ENCODE data around the gene DNAJC18. TPM values are rescaled to one million over a fixed set of nuclear protein-coding genes. Genes with fewer than 3 reads are reported as not detected.

The DNAJC18 gene
- total and polyA plus RNA-seq, 5 donors, result 5.6 to 24.9 (median 14.8) TPM

DNA sequence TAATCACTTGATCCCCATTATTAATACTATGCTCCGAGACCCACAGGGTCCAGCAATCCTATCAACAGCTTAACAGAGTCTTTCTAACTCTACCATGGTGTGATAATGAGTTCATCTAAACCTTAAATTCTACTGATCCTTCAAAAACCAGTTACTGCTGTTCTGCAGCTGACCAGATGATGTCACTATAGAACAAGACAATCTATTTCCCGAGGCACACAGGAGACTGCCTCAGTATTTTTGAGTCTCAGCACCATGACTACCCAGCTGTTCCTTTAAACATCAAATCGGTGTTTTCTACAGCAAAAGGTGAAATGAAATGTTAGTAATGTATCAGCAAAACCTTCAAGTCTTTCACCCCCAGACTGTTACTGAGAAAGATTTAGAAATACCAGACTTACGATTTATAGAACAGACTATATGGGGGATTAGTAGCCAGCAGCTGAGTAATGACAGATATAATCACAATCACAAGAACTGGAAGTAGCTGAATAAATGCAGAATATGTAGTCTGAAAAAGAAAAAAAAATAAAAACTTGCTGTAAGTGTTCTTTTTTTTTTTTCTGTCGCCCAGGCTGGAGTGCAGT is 16.9 kb downstream of the DNAJC18 start:
- H3K27me3 ChIP-seq (ENCODE audit: control insufficient read depth, insufficient read depth), result no peaks in the 10 kb centered on the region
- ATAC-seq (peak; percentile 35 to 58), DNase-seq (no peak)
- H3K9me3 ChIP-seq (ENCODE audit: control insufficient read depth, low read length), result no peaks in the 10 kb centered on the region
- peaks cover 3% of the 10 kb centered on the region for H3K4me1 ChIP-seq (ENCODE audit: control insufficient read depth, insufficient read depth, low read length)
- WGBS, result 43% methylated on average over 5 of the region's 5 CpGs
- no peak overlapping the region for H3K27ac ChIP-seq (ENCODE audit: low read length)
- no peak overlapping the region for H3K4me3 ChIP-seq (ENCODE audit: low read length)
- intact Hi-C loops (cut with DNase I), result loop anchor here (1.0 to 10.0 kb wide), 4 partner anchors 90 to 192 kb away; no protein-coding TSS in a partner anchor

DNA sequence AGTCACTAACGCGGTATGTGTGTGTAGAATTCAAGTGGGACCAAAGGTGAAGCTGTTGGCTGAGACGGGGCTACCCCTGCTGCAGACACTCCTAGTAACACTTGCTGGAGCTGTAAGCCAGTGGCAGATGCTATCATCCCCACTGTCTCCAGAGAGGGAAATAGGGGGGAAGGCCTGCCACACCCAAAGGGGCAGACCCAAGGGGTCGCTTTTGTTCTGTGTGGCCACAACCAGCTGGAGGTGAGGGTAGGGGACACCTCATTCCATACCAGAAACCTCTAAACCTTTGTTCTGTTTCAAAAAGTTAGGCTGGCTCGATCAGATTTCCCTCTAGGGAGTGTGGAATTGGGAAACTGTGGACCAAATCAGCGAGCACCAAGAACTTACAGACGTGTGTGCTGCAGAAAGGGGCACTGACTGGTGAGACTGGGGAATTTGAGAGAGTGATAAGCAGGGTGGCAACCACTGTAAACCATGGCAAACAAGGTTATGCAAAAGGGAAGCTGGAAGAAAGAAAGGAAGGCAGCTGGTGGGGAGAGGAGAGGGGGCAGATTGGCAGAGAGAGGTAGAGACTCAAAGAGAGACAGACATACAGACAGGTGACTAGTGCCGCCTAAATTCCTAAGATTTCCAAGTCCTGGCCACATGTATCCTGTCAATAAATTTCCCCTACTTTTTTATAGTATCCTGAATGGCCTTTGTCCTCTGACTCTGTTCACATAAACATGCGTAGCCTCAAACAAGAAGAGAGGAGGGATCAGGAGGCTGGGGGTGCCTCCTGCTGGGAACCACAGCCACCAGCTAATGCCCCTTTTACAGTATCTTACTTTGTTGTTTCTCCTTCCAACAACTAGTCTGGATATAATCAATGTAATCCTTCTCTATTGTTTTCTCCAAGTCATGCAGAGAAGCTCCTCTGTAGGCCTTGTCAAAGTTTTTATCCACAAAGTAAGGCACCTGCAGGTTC is 19.8 kb downstream of the DNAJC18 start:
- H3K4me1 ChIP-seq (ENCODE audit: control insufficient read depth, insufficient read depth, low read length), result peaks cover 12% of the 10 kb centered on the region
- no peaks in the 10 kb centered on the region for H3K27me3 ChIP-seq (ENCODE audit: control insufficient read depth, insufficient read depth)
- DNase-seq (no peak), ATAC-seq (peak; percentile 38 to 46)
- WGBS, result 53% methylated on average over 9 of the region's 9 CpGs
- H3K9me3 ChIP-seq (ENCODE audit: control insufficient read depth, low read length), result no peaks in the 10 kb centered on the region
- intact Hi-C loops (cut with DNase I), result loop anchor here in 3 of 4 donors (5.0 to 10.0 kb wide), 3 partner anchors 93 to 345 kb away; no protein-coding TSS in a partner anchor
- H3K27ac ChIP-seq (ENCODE audit: low read length), result peak overlapping the region; percentile 91
- H3K4me3 ChIP-seq (ENCODE audit: low read length), result no peak overlapping the region

DNA sequence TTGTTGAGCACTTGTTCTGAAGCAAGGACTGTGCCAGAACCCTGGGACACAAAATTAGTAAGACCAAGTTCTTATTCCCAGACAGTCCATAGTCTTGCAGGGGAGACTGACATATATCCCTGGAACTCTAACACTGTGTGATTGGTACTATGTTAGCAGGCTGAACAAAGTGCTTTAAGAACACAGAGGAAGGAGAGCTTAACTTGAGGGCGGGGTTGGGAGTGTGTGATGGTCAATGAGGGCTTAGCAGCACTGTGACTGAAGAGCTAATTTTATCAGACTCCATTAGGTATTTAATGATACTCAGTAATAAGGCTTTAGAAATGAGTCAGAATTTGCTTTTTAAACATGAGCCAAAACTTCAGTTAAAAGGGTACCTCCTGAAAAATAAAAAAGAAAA is 20.5 kb downstream of the DNAJC18 start:
- intact Hi-C loops (cut with DNase I), result loop anchor here in 1 of 4 donors (10.0 kb wide), 1 partner anchor 346 kb away; no protein-coding TSS in a partner anchor
- H3K27ac ChIP-seq (ENCODE audit: low read length), result peak overlapping the region; percentile 90
- WGBS, result 69% methylated on average over 1 of the region's 1 CpG
- no peak overlapping the region for H3K4me3 ChIP-seq (ENCODE audit: low read length)
- no peaks in the 10 kb centered on the region for H3K9me3 ChIP-seq (ENCODE audit: control insufficient read depth, low read length)
- no peak for DNase-seq
- peak; percentile 55 to 64 for ATAC-seq
- H3K4me1 ChIP-seq (ENCODE audit: control insufficient read depth, insufficient read depth, low read length), result peaks cover 12% of the 10 kb centered on the region
- H3K27me3 ChIP-seq (ENCODE audit: control insufficient read depth, insufficient read depth), result no peaks in the 10 kb centered on the region

DNA sequence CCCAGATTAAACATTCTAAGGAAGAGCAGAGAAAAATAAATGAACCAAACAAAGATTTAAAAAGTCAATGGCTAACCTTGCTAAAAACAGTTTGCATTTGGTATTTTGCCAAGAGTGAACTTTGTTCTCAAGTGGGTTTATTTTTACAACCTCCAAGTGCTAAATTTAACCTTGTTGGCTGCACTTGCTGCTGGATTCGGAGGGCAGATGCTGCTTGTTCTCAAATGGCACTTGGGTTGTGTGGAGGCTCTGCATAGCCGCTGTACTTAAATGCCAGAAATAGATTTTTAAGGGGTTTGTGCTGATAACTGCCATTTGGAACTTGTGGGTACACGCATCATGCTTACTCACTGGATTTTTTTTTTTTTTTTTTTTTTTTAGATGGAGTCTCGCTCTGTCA is 22.1 kb downstream of the DNAJC18 start:
- H3K4me3 ChIP-seq (ENCODE audit: low read length), result no peak overlapping the region
- intact Hi-C loops (cut with DNase I), result loop anchor here in 1 of 4 donors (10.0 kb wide), 1 partner anchor 348 kb away; no protein-coding TSS in a partner anchor
- WGBS, result 44% methylated on average over 4 of the region's 4 CpGs
- no peaks in the 10 kb centered on the region for H3K27me3 ChIP-seq (ENCODE audit: control insufficient read depth, insufficient read depth)
- ATAC-seq (peak; percentile 63 to 66), DNase-seq (peak in 2 of 3 donors; percentile 44 to 69)
- H3K27ac ChIP-seq (ENCODE audit: low read length), result no peak overlapping the region
- H3K4me1 ChIP-seq (ENCODE audit: control insufficient read depth, insufficient read depth, low read length), result peaks cover 12% of the 10 kb centered on the region
- H3K9me3 ChIP-seq (ENCODE audit: control insufficient read depth, low read length), result no peaks in the 10 kb centered on the region

DNA sequence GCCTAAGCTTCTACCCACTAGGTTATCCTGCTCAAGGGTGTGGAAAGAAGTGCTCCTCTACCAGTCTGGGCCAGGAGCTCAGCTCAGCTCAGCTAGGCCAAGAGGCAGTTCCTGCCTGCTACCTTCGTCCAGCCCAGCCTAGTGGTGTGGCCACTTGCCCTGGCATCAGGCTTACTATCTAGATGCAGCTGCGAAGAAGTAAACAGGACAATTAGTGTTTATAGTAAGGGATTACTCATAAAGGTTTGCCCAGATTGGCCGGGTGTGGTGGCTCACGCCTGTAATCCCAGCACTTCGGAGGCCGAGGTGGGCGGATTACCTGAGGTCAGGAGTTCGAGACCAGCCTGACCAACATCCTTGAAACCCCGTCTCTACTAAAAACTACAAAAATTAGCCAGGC is 22.7 kb downstream of the DNAJC18 start:
- WGBS, result 73% methylated on average over 9 of the region's 9 CpGs
- H3K27me3 ChIP-seq (ENCODE audit: control insufficient read depth, insufficient read depth), result no peaks in the 10 kb centered on the region
- intact Hi-C loops (cut with DNase I), result loop anchor here in 1 of 4 donors (10.0 kb wide), 1 partner anchor 348 kb away; no protein-coding TSS in a partner anchor
- H3K4me1 ChIP-seq (ENCODE audit: control insufficient read depth, insufficient read depth, low read length), result peaks cover 12% of the 10 kb centered on the region
- no peaks in the 10 kb centered on the region for H3K9me3 ChIP-seq (ENCODE audit: control insufficient read depth, low read length)
- peak overlapping the region; percentile 64 for H3K27ac ChIP-seq (ENCODE audit: low read length)
- no peak overlapping the region for H3K4me3 ChIP-seq (ENCODE audit: low read length)
- DNase-seq (no peak), ATAC-seq (peak; percentile 3 to 8)

DNA sequence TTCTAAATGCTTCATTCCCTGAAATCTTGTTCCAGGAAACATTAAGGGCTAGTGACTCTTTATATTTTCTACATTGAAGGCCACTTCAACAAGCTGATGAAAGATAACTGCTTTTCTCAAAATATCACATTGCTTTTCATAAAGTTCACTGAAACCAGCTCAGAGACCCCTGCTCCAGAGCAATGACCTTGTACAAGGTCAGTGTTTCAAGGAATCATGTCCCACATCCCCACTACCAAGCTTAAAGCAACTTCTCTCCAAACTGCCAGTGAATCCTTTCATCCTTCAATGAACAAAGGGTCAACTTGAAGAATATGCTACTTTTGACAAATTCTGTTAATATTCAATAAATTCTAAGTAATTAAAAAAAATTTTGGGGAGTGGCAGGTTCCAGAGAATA is 23.5 kb downstream of the DNAJC18 start:
- H3K4me3 ChIP-seq (ENCODE audit: low read length), result no peak overlapping the region
- no peaks in the 10 kb centered on the region for H3K9me3 ChIP-seq (ENCODE audit: control insufficient read depth, low read length)
- H3K27me3 ChIP-seq (ENCODE audit: control insufficient read depth, insufficient read depth), result no peaks in the 10 kb centered on the region
- ATAC-seq, result no peak
- peaks cover 12% of the 10 kb centered on the region for H3K4me1 ChIP-seq (ENCODE audit: control insufficient read depth, insufficient read depth, low read length)
- intact Hi-C loops (cut with DNase I), result loop anchor here in 1 of 4 donors (2.0 to 10.0 kb wide), 2 partner anchors 23 to 349 kb away; no protein-coding TSS in a partner anchor
- DNase-seq, result no peak
- H3K27ac ChIP-seq (ENCODE audit: low read length), result peak overlapping the region; percentile 84

DNA sequence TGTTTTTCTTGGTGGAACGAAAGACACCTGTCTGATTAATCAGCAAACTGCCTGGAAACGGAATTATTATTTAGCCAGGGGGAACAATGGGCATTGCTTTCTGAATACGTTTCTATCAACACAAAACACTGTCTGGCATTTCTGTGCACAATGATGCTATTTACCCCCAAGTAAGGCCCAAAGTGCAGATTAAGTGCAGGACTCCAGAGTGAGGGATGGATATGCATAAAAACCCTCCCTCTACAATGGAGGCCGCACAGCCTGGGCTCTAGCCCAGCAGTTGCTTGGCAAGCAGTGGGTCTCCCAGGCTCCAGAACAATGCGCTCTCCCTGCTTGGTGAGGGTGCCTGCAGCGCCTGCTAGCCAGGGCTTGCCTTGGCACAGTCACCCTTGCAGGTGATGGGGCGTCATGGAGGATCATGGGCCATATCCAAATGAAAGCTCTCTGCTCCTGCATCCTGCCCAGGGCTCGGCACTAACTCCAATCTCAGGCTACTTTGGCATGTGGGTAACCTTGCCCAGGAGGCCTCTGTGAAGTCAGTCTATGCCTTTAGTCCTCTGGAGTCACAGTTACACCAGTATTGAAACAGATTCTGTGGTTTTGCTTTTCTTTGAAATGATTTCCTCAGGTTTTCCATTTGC is 24.0 kb downstream of the DNAJC18 start:
- ATAC-seq, result peak; percentile 45 to 57
- Histone ChIP-seq H3K27me3 (ENCODE audit: control insufficient read depth, insufficient read depth) (no peaks in the 10 kb centered on the region), H3K27ac (ENCODE audit: low read length) (peak overlapping the region; percentile 73), H3K4me3 (ENCODE audit: low read length) (no peak overlapping the region), H3K9me3 (ENCODE audit: control insufficient read depth, low read length) (no peaks in the 10 kb centered on the region), H3K4me1 (ENCODE audit: control insufficient read depth, insufficient read depth, low read length) (peaks cover 12% of the 10 kb centered on the region)
- intact Hi-C loops (cut with DNase I), result loop anchor here in 1 of 4 donors (2.0 to 10.0 kb wide), 2 partner anchors 23 to 349 kb away; no protein-coding TSS in a partner anchor
- peak in 2 of 3 donors; percentile 71 to 80 for DNase-seq
- 41% methylated on average over 8 of the region's 8 CpGs for WGBS

DNA sequence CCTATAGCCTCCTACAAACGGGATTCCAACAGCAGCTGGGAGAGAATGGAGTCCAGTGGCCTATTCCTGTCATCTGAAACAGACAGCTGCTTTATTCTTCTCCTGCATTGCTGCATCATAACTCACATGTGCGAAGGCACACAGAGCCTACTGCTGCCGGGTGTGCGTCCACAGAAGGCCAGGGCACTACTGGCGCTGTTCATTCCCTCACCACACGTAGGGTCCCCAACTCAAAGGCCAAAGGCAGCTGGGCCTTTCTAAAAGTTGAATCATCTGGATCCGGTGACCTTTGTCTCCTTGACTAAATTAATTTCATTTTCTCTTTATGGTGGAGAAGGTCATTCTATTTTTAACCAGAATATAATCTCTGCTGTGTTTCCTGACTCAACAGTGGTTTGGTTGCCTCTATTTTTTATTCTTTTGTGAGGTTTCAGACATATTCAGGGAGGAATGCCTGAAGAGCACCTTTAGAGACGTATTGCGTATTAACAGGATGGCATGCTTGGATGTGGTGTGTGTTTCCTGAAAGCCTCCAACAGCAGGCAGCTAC is 24.7 kb downstream of the DNAJC18 start:
- Histone ChIP-seq H3K27me3 (ENCODE audit: control insufficient read depth, insufficient read depth) (no peaks in the 10 kb centered on the region), H3K4me3 (ENCODE audit: low read length) (no peak overlapping the region), H3K27ac (ENCODE audit: low read length) (peak overlapping the region; percentile 97), H3K4me1 (ENCODE audit: control insufficient read depth, insufficient read depth, low read length) (peaks cover 12% of the 10 kb centered on the region), H3K9me3 (ENCODE audit: control insufficient read depth, low read length) (no peaks in the 10 kb centered on the region)
- WGBS, result 50% methylated on average over 9 of the region's 9 CpGs
- no peak for DNase-seq
- ATAC-seq, result peak in 1 of 2 donors; percentile 20
- intact Hi-C loops (cut with DNase I), result loop anchor here in 1 of 4 donors (2.0 to 10.0 kb wide), 2 partner anchors 22 to 350 kb away; no protein-coding TSS in a partner anchor

DNA sequence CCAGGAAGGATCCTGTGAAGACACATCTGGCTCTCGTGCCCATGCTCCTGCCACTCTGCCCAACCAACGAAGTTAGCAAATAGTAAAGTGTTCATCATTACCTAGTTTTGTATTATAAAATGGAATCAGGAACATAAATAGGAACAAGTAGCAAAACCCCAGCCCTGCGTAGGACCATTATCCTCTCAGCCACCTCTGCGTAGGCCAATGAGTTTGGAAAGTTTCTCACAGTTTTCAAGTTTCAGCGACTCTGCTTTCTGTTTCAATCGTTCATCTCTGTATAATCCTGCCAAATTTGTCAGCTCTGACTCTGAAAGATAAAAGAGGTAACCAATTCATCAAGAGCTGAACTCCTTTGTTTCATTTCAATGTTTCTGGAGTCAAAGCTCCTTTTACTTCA is 25.4 kb downstream of the DNAJC18 start:
- no peak overlapping the region for H3K4me3 ChIP-seq (ENCODE audit: low read length)
- no peak for DNase-seq
- 65% methylated on average over 6 of the region's 6 CpGs for WGBS
- intact Hi-C loops (cut with DNase I), result loop anchor here in 1 of 4 donors (2.0 to 10.0 kb wide), 2 partner anchors 21 to 351 kb away; no protein-coding TSS in a partner anchor
- no peaks in the 10 kb centered on the region for H3K9me3 ChIP-seq (ENCODE audit: control insufficient read depth, low read length)
- no peak for ATAC-seq
- H3K27me3 ChIP-seq (ENCODE audit: control insufficient read depth, insufficient read depth), result no peaks in the 10 kb centered on the region
- peak overlapping the region; percentile 5 for H3K27ac ChIP-seq (ENCODE audit: low read length)
- peaks cover 9% of the 10 kb centered on the region for H3K4me1 ChIP-seq (ENCODE audit: control insufficient read depth, insufficient read depth, low read length)

DNA sequence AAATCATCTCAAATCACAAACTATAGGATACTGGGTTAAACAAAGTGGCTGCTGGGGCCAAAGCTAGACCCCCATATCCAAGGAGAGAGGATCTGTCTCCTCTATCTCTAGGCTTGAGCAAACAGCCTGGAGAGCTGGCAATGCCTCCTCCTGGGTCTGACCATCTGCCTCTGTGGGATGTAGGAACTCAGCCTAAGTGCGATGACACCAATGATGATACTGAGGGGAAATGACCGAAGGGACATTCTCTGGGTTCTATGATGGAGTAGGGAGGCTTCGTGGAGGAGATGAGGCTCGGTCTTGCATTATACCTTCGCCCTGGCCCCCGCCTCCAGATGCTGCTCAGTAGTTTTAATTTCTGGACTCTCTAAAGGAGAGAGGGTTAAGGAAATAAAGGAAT is 26.2 kb downstream of the DNAJC18 start:
- Histone ChIP-seq H3K4me1 (ENCODE audit: control insufficient read depth, insufficient read depth, low read length) (peaks cover 9% of the 10 kb centered on the region), H3K27ac (ENCODE audit: low read length) (no peak overlapping the region), H3K9me3 (ENCODE audit: control insufficient read depth, low read length) (no peaks in the 10 kb centered on the region), H3K4me3 (ENCODE audit: low read length) (no peak overlapping the region), H3K27me3 (ENCODE audit: control insufficient read depth, insufficient read depth) (no peaks in the 10 kb centered on the region)
- 95% methylated on average over 6 of the region's 6 CpGs for whole genome bisulfite sequencing
- ATAC-seq (no peak), DNase-seq (no peak)
- intact Hi-C loops (cut with DNase I), result loop anchor here in 1 of 4 donors (10.0 kb wide), 1 partner anchor 352 kb away; no protein-coding TSS in a partner anchor
